Left cardiac atrium (tissue), 4 donors: ENCODE results near the gene WDR73. TPM values are rescaled to one million over a fixed set of nuclear protein-coding genes. Genes with fewer than 3 reads are reported as not detected.
"Not testable (repeated sequence)": the region's sequence is repeated elsewhere in the genome, so short reads cannot be mapped to it uniquely, and the experiment has no call there.

Experiments used
- ATAC-seq, 2 donors: fragments of 200-7000 bp; cut with Tn5 transposase; one replicate each; pipeline ENCODE4 v1.9.1; 2020; ENCODE audit warnings: mild to moderate bottlenecking in 2 of 2, moderate library complexity in 2 of 2
- DNase-seq: peaks from one replicate; pipeline ENCODE4 v3.0.0-alpha.2; 2020
- intact Hi-C, 2 donors: fragments of 100-400 bp; cut with DNase I; formaldehyde crosslinking; loops; one replicate each; pipeline versions ENCODE4 v1.14.1 to v1.15.1; 2022 to 2023
- total RNA-seq, 2 donors: library from RNA; stranded (reverse); fragmentation: NEBNext Ultra II Directional; extraction: Animal tissue kit (Norgen Biotek cat#: 25700); gene quantifications; one replicate each; pipeline ENCODE4 v1.2.1, GENCODE V29; 2021
- donor health status: DM: no; HTN: yes; CAD: no.
- donor health status: DM: no; HTN: yes; CAD: no; lungs with severe emphysema.
- donor health status: DM: yes; HTN: yes; CAD: no.
- donor health status: Dilated cardiomyopathy.

WDR73 gene
- total RNA-seq, 2 donors from 2014 or later: 13.0 to 14.7 TPM

- intact Hi-C loops: loop anchor here (5.0 to 10.0 kb wide), 3 partner anchors 56 to 266 kb away; partner anchors contain the start of genes SEC11A (in 2 of the 2) and ZSCAN2 (in 1 of the 2)
- ATAC-seq (no peak), DNase-seq (no peak)
These were observed 4.8 kb upstream of the WDR73 start for GRCh38 chr15:84658788-84659411.

- peak; percentile 64 to 73 for ATAC-seq
- DNase-seq: peak; percentile 83
- intact Hi-C loops: loop anchor here (5.0 to 10.0 kb wide), 3 partner anchors 56 to 267 kb away; partner anchors contain the start of genes SEC11A (in 2 of the 2) and ZSCAN2 (in 1 of the 2)
These were observed 4.2 kb upstream of the WDR73 start, which contains the start of gene NMB for GRCh38 chr15:84658080-84658787. NMB (minus strand) TSS chr15:84658199; CDS start chr15:84658152, 47 bp downstream.

GRCh38 chr15:84657748-84658079, 3.6 kb upstream of the WDR73 start:
- DNase-seq: no peak

DNA sequence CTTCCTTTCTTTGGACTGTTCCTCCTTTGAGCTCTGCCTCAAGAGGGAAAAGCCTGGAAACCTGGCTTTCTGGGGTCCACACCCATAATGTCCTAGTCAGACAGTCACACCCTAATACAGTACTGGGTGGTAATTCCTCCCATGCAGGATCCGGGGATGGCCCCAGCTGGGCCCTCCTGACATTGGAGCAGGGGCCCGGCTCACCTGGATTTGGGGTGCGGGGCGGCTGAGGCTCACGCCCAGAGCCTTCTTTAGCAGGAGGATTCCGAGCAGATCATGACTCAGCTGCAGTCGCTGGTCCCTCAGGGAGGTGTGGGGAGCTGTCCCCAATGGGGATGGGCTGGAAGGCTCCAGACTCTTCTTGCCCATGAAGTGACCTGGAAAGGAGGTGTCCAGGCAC, 2.9 kb upstream of the WDR73 start:
- DNase-seq: no peak
- intact Hi-C loops: loop anchor here (5.0 to 10.0 kb wide), 3 partner anchors 55 to 268 kb away; partner anchors contain the start of genes SEC11A (in 2 of the 2) and ZSCAN2 (in 1 of the 2)

More at GRCh38 chr15:84657748-84658079, 3.6 kb upstream of the WDR73 start:
- intact Hi-C loops: loop anchor here (5.0 to 10.0 kb wide), 3 partner anchors 55 to 267 kb away; partner anchors contain the start of genes SEC11A (in 2 of the 2) and ZSCAN2 (in 1 of the 2)
- no peak for ATAC-seq

GRCh38 chr15:84654689-84655453, 788 bp upstream of the WDR73 start:
- DNase-seq (peak; percentile 79), ATAC-seq (peak; percentile 42 to 47)
- intact Hi-C loops: loop anchor here (5.0 to 10.0 kb wide), 3 partner anchors 53 to 270 kb away; partner anchors contain the start of genes SEC11A (in 2 of the 2) and ZSCAN2 (in 2 of the 2)

More for the DNA sequence above, 2.9 kb upstream of the WDR73 start:
- no peak for ATAC-seq

GRCh38 chr15:84653584-84653909, 536 bp downstream of the WDR73 start:
- ATAC-seq: peak in 1 of 2 donors; percentile 0
- no peak for DNase-seq
- intact Hi-C loops: loop anchor here (5.0 to 10.0 kb wide), 3 partner anchors 51 to 271 kb away; partner anchors contain the start of genes SEC11A (in 2 of the 2) and ZSCAN2 (in 1 of the 2)

DNA sequence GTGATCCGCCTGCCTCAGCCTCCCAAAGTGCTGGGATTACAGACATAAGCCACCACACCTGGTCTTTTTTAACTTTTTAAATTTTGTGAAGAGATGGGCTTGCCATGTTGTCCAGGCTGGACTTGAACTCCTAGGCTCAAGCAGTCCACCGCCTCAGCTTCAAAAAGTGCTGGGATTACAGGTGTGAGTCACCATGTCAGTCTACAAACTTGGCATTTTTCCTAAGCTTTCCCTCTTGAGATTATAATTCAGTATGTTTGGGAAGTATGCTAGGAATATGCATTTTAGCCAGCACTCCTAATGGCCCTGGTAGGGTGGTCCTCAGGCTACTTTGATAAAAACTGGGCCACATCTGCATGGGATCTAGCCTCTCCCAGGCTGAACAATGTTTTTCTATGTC, 4.4 kb downstream of the WDR73 start:
- intact Hi-C loops: loop anchor here (5.0 to 10.0 kb wide), 3 partner anchors 47 to 275 kb away; partner anchors contain the start of genes SEC11A (in 2 of the 2) and ZSCAN2 (in 1 of the 2)
- ATAC-seq (no peak), DNase-seq (no peak)

DNA sequence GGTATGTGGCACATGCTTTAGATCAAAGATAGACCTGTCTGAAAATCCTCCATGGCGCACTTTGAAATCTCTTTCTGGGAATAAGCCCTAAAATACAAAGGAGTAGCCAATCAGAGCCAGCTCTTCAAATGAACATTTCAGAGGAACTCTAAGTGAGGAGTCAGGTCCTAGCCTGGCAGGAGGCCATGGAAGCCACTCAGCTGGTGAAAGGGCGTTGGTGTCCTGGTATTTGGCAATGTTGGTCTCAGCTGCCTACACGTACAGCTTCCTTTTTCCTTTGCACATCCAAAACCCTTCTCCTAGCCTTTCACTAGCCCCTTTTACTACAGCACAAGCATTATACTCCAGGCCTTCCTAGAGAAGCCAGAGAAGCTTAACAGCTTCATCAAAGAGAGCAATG, 5.5 kb downstream of the WDR73 start:
- intact Hi-C loops: no loop called here
- DNase-seq (peak; percentile 64), ATAC-seq (peak in 1 of 2 donors; percentile 40)

GRCh38 chr15:84647726-84648125, 6.4 kb downstream of the WDR73 start:
- DNase-seq: no peak
- no peak for ATAC-seq
- intact Hi-C loops: no loop called here

DNA sequence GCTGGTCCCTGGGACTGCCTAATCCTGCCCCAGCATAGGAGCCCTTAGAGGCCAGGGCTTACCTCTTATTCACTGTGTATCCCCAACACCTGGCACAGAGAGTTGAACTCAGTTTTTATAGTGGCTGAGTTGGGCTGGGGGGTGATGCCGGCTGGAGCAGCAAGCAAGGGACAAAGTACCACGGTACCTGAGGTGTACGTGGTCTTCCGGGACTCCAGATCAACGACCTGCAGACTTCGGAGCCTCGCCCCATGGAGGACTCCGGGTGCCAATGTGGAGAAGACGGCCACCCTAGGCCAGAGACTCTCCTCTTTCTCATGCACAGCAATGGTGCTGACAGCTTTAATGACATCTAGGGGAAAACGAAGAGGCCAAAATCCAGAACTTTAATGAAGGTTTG, 8.1 kb downstream of the WDR73 start:
- intact Hi-C loops: no loop called here
- DNase-seq (no peak), ATAC-seq (no peak)

DNA sequence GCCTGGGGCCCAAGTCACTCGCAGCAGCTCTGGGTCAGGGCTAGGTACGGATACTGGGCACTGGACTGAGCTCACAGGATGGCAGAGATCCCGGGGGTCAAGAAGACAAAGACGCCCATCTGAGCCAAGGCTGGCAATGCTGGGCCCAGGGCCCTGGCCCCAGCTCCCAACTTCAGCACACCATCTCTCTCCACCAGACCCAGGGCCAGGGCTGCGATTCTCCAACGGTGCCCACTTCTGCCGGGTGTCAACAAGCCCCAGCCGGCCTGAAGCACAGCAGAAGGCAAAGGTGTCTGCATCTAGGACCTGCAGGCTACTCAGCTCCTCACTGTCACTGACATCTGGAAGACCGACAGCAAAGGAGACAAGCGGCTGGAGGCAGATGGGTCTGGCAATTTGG, 8.6 kb downstream of the WDR73 start:
- intact Hi-C loops: no loop called here
- ATAC-seq: no peak
- no peak for DNase-seq

DNA sequence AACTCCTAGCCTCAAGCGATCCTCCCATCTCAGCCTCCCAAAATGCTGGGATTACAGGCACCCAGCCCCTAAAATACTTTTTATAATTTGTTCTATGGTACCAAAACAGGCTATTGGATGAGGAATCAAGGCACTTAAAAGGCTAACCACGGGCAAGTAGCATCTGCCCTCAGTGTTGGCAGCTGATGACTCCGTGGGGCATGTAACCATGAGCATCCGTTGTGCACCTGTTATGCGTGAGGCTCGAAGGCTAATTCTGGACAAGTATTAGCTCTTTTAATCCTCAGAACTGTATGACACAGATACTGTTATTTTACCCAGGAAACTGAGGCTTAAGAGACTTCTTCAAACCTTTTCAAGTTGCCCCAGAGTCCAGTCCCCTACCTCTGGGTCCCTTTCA, 10.2 kb downstream of the WDR73 start:
- intact Hi-C loops: no loop called here
- DNase-seq (no peak), ATAC-seq (no peak)

GRCh38 chr15:84642640-84643039, 11.4 kb downstream of the WDR73 start:
- ATAC-seq, intact Hi-C loops, DNase-seq: not testable (repeated sequence)

DNA sequence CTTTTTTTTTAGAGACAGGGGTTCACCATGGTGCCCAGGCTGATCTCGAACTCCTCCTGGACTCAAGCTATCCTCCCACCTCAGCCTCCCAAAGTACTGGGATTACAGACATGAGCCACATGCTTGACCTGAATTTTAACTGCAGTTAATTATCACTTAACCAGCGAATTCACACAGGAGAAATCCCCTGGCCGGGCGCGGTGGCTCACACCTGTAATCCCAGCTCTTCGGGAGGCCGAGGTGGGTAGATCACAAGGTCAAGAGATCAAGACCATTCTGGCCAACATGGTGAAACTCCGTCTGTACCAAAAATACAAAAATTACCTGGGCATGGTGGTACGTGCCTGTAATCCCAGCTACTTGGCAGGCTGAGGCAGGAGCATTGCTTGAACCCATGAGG, 12.2 kb downstream of the WDR73 start:
- DNase-seq, ATAC-seq, intact Hi-C loops: not testable (repeated sequence)

GRCh38 chr15:84638103-84638502, 16.0 kb downstream of the WDR73 start:
- DNase-seq (no peak), ATAC-seq (no peak)
- intact Hi-C loops: no loop called here

DNA sequence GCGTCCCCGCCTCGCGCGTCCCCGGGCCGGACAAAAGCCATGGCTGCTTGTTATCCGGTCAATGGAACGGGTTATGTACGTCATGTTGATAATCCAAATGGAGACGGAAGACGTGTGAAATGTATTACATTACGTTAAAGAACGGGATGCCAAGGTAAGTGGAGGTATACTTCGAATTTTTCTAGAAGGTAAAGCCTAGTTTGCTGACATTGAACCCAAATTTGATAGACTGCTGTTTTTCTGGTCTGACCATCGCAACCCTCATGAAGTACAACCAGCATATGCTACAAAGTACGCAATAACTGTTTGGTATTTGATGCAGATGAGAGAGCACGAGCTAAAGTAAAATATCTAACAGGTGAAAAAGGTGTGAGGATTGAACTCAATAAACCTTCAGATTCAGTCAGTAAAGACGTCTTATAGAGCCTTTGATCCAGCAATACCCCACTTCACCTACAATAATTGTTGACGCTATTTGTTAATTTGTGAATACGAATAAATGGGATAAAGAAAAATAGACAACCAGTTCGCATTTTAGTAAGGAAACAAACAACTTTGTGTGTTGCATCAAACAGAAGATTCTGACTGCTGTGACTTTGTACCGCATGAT, 19.8 kb downstream of the WDR73 start:
- intact Hi-C loops: no loop called here
- DNase-seq (no peak), ATAC-seq (no peak)

GRCh38 chr15:84633311-84634227, 20.5 kb downstream of the WDR73 start:
- ATAC-seq (peak; percentile 73 to 83), DNase-seq (peak; percentile 79)
- intact Hi-C loops: no loop called here
